Activated naive CD8-positive, alpha-beta T cell treated with anti-CD3 and anti-CD28 coated beads, Interleukin-2, amount 10 ng/mL, durations not matched to agents 7 days and 5 days (primary cell): ENCODE results near the gene CAMK2D. TPM values are rescaled to one million over a fixed set of nuclear protein-coding genes. Genes with fewer than 3 reads are reported as not detected.

ENCODE experiments used
- ATAC-seq: fragments of 150-1000 bp; cut with Tn5 transposase; one replicate; pipeline ENCODE4 v1.10.0; 2021; ENCODE audit warnings: low read depth, moderate library complexity
- POLR2A ChIA-PET: fragments of 350-600 bp; sonication (Branson Sonifier 250); formaldehyde crosslinking; loops from one replicate; lab custom pipeline; 2021; ENCODE audit warnings: antibody characterized with exemption; lab: Charles Lee
- DNase-seq: peaks from one replicate; pipeline ENCODE4 v3.0.0; 2021
- H3K27ac Mint-ChIP-seq: one replicate; pipeline ENCODE4 v1.8.0; 2022; ENCODE audit warnings: mild to moderate bottlenecking, mixed read lengths
- H3K27me3 Mint-ChIP-seq: one replicate; pipeline ENCODE4 v1.8.0; 2022; ENCODE audit warnings: mild to moderate bottlenecking, moderate library complexity, mixed read lengths
- H3K36me3 Mint-ChIP-seq: one replicate; pipeline ENCODE4 v1.8.0; 2021; ENCODE audit warnings: mild to moderate bottlenecking, mixed read lengths
- H3K4me1 Mint-ChIP-seq: one replicate; pipeline ENCODE4 v1.8.0; 2021; ENCODE audit warnings: mixed read lengths
- H3K4me3 Mint-ChIP-seq: one replicate; pipeline ENCODE4 v1.8.0; 2022; ENCODE audit warnings: mild to moderate bottlenecking, moderate library complexity, mixed read lengths
- H3K9me3 Mint-ChIP-seq: one replicate; pipeline ENCODE4 v1.8.0; 2021; ENCODE audit warnings: mixed read lengths
- total RNA-seq, 2 experiments: library from RNA; stranded (reverse); gene quantifications; one replicate each; pipeline ENCODE4 v1.2.3, GENCODE V29; 2021

Gene CAMK2D
- total RNA-seq, 2 experiments from 2014 or later, result 34.8 to 35.5 TPM

DNA sequence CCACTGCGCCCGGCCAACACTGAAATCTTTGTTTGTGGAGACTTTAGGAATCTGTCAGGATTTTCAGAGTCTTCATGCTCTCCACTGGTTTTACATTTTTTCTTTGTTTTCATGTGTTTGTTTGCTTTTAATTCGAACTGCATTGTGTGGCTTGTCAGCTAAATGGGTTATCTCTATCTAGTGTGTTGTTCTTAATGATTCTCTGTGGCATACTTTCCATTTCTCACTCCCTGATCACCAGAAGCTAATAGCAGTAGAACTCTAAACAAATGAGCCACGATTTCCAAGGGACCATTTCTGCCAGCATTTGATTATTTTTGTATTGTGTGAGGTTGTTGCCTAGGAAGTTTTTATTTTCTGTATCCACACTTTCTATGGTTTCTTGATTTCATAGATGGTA lies 352.4 kb downstream of the CAMK2D start:
- Mint-ChIP-seq H3K4me3 (no peak overlapping the region), H3K27me3 (peaks cover 18% of the 10 kb centered on the region), H3K4me1 (peaks cover 1% of the 10 kb centered on the region), H3K27ac (no peak overlapping the region), H3K36me3 (no peaks in the 10 kb centered on the region), H3K9me3 (no peaks in the 10 kb centered on the region)
- ATAC-seq (no peak), DNase-seq (no peak)
- POLR2A ChIA-PET, result no interaction called here

DNA sequence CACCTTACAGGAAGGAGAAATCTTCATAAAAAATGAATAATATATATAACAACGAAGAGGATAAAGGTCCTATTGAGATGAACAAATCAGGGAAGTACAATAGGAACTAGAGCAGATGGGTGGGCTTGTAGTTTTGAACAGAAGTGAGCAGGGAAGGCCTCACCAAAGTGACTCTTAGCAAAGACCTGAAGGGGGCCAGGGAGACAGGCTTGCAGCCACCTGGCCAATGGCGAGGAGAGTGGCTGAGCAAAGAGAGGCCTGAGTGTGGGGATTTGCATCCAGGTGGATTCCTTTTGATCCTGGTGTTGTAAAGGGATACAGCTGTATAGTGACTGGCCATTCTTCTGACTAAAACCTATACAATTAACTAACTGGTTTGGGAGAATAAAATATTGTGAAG lies 354.1 kb downstream of the CAMK2D start:
- ATAC-seq, result no peak
- DNase-seq, result no peak
- no peaks in the 10 kb centered on the region for H3K9me3 Mint-ChIP-seq
- H3K4me3 Mint-ChIP-seq, result no peak overlapping the region
- peaks cover 1% of the 10 kb centered on the region for H3K4me1 Mint-ChIP-seq
- H3K36me3 Mint-ChIP-seq, result no peaks in the 10 kb centered on the region
- POLR2A ChIA-PET, result no interaction called here
- H3K27ac Mint-ChIP-seq, result no peak overlapping the region
- H3K27me3 Mint-ChIP-seq, result peaks cover 16% of the 10 kb centered on the region

DNA sequence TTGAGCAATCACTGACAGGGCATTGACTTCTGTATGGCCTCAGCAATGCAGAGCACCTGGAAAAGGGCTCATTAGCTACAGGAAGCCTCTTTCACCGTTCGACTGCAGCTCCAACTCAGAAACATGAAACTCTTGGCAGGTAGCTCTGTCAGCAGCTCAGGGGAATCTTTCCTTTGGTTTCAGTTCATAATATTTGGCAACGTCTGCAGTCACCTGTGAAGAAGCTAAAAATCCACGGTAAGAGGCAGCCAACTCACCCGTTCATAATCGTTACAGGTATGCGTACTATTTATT lies 354.9 kb downstream of the CAMK2D start:
- peaks cover 1% of the 10 kb centered on the region for H3K4me1 Mint-ChIP-seq
- POLR2A ChIA-PET, result no interaction called here
- ATAC-seq, result no peak
- no peaks in the 10 kb centered on the region for H3K36me3 Mint-ChIP-seq
- DNase-seq, result no peak
- H3K27ac Mint-ChIP-seq, result no peak overlapping the region
- no peak overlapping the region for H3K4me3 Mint-ChIP-seq
- peaks cover 16% of the 10 kb centered on the region for H3K27me3 Mint-ChIP-seq
- H3K9me3 Mint-ChIP-seq, result no peaks in the 10 kb centered on the region

DNA sequence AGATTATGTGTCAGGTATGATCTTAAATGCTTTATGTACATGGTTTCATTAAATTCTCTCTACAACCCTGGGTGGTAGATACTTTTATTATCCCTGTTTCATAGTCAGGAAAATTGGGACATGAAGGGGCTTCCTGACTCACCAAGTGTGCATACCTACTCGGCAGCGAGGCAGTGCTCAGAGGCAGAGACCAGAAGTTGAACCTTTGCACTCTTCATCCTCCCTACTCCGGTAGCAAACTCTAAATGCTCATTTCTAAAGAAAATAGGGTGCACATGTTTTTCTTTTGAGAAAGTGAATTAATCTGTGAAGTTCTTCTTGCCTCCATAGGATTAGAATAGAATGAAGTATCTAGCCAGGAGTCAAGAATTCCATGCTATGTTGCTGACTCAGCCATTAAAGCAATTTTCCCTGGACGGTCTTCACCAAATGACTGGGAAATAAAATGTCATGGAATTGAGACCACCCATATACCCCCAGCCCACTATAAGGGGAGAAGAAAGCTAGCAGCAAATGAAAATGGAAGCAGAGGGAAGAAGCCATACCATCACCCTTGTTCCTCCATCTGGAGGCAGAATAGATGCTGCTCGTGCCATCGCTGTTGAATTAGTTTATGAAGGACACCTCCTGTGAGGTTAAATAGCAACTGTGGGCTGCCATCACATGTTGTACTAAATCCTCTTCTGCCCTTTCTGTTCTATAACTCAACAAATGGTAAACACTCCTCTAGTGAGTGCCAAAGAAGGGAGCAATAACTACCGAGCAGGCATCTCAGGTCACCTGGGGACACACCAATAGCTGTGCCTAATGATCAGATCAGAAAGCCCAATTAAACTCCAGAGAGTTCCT lies 355.4 kb downstream of the CAMK2D start:
- no peak overlapping the region for H3K4me3 Mint-ChIP-seq
- H3K27ac Mint-ChIP-seq, result no peak overlapping the region
- POLR2A ChIA-PET, result no interaction called here
- peaks cover 1% of the 10 kb centered on the region for H3K4me1 Mint-ChIP-seq
- ATAC-seq, result no peak
- no peaks in the 10 kb centered on the region for H3K36me3 Mint-ChIP-seq
- no peaks in the 10 kb centered on the region for H3K9me3 Mint-ChIP-seq
- peaks cover 19% of the 10 kb centered on the region for H3K27me3 Mint-ChIP-seq
- DNase-seq, result no peak

DNA sequence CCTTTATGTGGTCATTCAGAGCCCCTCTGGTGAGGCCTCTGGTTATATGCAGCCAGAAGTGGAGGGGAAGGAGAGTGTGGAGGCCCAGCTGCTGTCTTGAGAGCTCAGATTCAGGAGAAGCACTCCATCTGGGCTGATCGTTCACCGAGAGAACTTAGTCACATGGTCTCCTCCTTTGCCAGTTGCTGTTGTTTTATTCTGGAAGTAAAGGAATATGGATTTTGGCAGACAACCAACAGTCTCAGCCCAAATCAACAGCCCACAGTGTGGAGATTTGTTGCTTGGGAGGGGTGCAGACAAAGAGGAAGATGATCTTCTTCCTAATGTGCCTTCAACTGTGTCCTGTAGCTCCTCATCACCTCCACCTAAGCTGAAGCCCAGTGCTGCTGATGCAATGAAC lies 356.7 kb downstream of the CAMK2D start:
- Mint-ChIP-seq H3K36me3 (no peaks in the 10 kb centered on the region), H3K9me3 (no peaks in the 10 kb centered on the region), H3K4me1 (no peaks in the 10 kb centered on the region), H3K27me3 (peaks cover 19% of the 10 kb centered on the region), H3K4me3 (no peak overlapping the region), H3K27ac (no peak overlapping the region)
- POLR2A ChIA-PET, result no interaction called here
- no peak for ATAC-seq
- no peak for DNase-seq

DNA sequence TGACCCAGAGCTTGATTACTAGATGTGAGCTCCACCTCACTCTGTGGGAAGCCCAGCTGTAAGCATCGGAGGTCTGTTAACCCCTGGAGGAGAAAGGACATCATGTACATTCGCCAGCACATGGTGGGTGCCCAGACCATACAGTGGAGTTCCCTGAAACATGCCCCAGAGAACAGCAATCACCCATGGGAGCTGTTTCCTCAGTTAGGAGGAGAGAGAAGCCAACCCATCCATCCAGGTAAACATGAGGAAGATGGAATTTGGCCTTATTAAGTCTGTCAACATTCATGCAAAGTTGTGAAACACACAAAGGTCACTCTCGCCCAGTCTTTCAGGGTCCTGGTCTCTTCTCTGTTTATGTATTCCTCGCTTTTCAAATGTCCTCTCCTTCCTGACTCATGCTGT lies 357.4 kb downstream of the CAMK2D start:
- H3K27me3 Mint-ChIP-seq, result peaks cover 17% of the 10 kb centered on the region

More for the DNA sequence above, 357.4 kb downstream of the CAMK2D start:
- Mint-ChIP-seq H3K4me3 (no peak overlapping the region), H3K27ac (no peak overlapping the region), H3K4me1 (no peaks in the 10 kb centered on the region), H3K9me3 (no peaks in the 10 kb centered on the region), H3K36me3 (no peaks in the 10 kb centered on the region)
- DNase-seq (no peak), ATAC-seq (no peak)
- POLR2A ChIA-PET, result no interaction called here

Other genes with a start within 250 kb of the CAMK2D start
- under 1 TPM in 1 of 2 experiments, not detected in 1; 0.23 TPM for gene ARSJ, start 217.9 kb upstream of the CAMK2D start, total RNA-seq